Measurements from ENCODE around the gene EXT2. TPM values are rescaled to one million over a fixed set of nuclear protein-coding genes. Genes with fewer than 3 reads are reported as not detected.

Gene EXT2
- total and polyA plus RNA-seq, 10 of the 15 experiments (the other 5 are each of a cell fraction or from before 2014, with no cell fraction given): 3.8 to 31.4 (median 17.9) TPM

DNA sequence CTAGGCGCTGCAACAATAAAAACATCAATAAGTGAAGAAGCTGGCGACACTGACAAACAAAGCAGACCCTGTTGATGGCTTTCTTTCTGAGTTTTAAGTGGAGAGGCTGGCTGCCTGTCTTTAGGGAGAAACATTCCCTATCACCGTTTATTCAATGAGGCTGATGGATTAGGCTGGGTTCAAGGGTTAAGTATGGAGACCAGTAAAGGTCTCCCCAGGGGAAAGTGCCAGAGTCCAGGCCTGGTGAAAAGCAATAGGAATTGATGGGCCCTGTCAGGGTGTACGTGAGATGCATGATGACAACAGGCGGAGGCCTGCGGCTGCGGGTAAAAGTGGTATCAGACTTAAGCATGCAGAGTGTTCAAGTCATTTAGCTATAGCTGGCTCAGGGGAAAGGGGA is 111.8 kb downstream of the EXT2 start (continued):
- TF ChIP-seq, protein P1, sequence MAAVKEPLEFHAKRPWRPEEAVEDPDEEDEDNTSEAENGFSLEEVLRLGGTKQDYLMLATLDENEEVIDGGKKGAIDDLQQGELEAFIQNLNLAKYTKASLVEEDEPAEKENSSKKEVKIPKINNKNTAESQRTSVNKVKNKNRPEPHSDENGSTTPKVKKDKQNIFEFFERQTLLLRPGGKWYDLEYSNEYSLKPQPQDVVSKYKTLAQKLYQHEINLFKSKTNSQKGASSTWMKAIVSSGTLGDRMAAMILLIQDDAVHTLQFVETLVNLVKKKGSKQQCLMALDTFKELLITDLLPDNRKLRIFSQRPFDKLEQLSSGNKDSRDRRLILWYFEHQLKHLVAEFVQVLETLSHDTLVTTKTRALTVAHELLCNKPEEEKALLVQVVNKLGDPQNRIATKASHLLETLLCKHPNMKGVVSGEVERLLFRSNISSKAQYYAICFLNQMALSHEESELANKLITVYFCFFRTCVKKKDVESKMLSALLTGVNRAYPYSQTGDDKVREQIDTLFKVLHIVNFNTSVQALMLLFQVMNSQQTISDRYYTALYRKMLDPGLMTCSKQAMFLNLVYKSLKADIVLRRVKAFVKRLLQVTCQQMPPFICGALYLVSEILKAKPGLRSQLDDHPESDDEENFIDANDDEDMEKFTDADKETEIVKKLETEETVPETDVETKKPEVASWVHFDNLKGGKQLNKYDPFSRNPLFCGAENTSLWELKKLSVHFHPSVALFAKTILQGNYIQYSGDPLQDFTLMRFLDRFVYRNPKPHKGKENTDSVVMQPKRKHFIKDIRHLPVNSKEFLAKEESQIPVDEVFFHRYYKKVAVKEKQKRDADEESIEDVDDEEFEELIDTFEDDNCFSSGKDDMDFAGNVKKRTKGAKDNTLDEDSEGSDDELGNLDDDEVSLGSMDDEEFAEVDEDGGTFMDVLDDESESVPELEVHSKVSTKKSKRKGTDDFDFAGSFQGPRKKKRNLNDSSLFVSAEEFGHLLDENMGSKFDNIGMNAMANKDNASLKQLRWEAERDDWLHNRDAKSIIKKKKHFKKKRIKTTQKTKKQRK (IDR thresholded peaks at IDR 0.05; ENCODE audit: low read depth, low read length): no peak
- no peak for TF ChIP-seq SIN3A (IDR thresholded peaks at IDR 0.05; ENCODE audit: low read depth, low read length)
- no peak for TF ChIP-seq RUNX3 (IDR thresholded peaks at IDR 0.05; ENCODE audit: low read length)
- no peak for TF ChIP-seq JUND (IDR thresholded peaks at IDR 0.05; ENCODE audit: low read depth, low read length)
- no peak for TF ChIP-seq ZNF24 (IDR thresholded peaks at IDR 0.05)
- TF ChIP-seq ETV6 (conservative IDR thresholded peaks at IDR 0.05 in 1 of 2, IDR thresholded peaks at IDR 0.05 in 1 of 2; ENCODE audit: borderline replicate concordance in 1 of 2, low read depth in 1 of 2): no peak

DNA sequence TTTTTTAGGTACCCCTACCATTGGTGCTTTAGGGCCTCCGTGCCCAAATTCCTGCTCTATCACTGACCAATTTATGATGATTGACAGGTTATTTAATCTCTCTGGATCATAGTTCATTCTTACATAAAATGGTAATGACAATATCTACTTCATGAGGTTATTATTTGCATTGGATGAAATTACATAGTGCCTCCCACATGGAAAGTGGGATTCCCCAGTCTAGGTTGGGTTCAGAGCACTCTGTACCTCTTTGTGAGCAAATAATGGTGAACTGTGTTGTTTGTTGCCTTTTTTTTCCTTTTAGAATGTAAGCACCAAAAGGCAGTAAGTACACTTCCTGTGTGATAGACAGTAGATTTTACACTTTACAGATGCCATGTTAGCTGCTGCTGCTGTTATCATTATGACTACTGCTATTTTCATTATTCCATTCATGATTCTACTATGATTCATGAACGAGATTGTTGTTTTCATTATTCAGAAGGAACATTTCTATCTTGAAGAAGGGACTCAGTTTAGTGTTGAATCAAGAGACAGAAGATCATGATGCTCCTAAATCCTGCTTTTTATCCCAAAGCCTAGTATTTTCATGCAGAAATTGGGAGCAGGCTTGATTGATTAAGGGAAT is 113.6 kb downstream of the EXT2 start:
- H3K79me2 ChIP-seq (ENCODE audit: control insufficient read depth, insufficient read depth, low read length): no peaks in the 10 kb centered on the region
- no peak overlapping the region for H3K27ac ChIP-seq (ENCODE audit: control insufficient read depth, insufficient read depth)
- H3K4me1 ChIP-seq (ENCODE audit: control insufficient read depth, insufficient read depth, low read length): no peaks in the 10 kb centered on the region
- WGBS (ENCODE audit: insufficient coverage, insufficient replicate concordance, low lambda C conversion rate, missing lambda C conversion rate): 51% methylated on average over 2 of the region's 2 CpGs
- no TSS peak for BruUV-seq (replicated peaks)
- in situ Hi-C loops (cut with MboI): no loop called here
- H3K4me2 ChIP-seq (ENCODE audit: control insufficient read depth, insufficient read depth): no peak overlapping the region
- RAD21 ChIA-PET (ENCODE audit: unreplicated experiment): no interaction called here
- ATAC-seq (no peak), FAIRE-seq (no peak), DNase-seq (ENCODE audit: low read depth, low spot score) (no peak)
- CTCF ChIA-PET: no interaction called here
- H3K9ac ChIP-seq (ENCODE audit: control insufficient read depth, insufficient read depth, low read length): no peak overlapping the region
- peaks cover 0 to 7% of the 10 kb centered on the region in 2 experiments; a peak in 1 of 4 replicates for H3K36me3 ChIP-seq (ENCODE audit: control insufficient read depth in 2 of 2, insufficient read depth in 2 of 2, low read length in 1 of 2)
- no peak overlapping the region for H2AFZ ChIP-seq (ENCODE audit: control insufficient read depth, low read depth, low read length)
- intact Hi-C loops (cut with micrococcal nuclease; ENCODE audit: unreplicated experiment): no loop called here
- H3K9me3 ChIP-seq (replicated peaks; ENCODE audit: control insufficient read depth, insufficient read depth, low read length): no peaks in the 10 kb centered on the region
- H3K27me3 ChIP-seq (replicated peaks in 1 of 2; ENCODE audit: control insufficient read depth in 2 of 2, insufficient read depth in 2 of 2, low read length in 1 of 2): no peaks in the 10 kb centered on the region
- SMC1A ChIA-PET (ENCODE audit: uncharacterized antibody, unreplicated experiment): interaction anchor here (1.1 to 1.6 kb wide), 2 partner anchors 18 to 30 kb away, joined by 3 read pairs; no protein-coding TSS in a partner anchor
- POLR2A ChIA-PET: no interaction called here
- no peak overlapping the region for H3K4me3 ChIP-seq
- no peaks in the 10 kb centered on the region for H4K20me1 ChIP-seq (ENCODE audit: control insufficient read depth, insufficient read depth)
- TF ChIP-seq JUND (IDR thresholded peaks at IDR 0.05; ENCODE audit: low read depth, low read length) (no peak), ZNF217 (IDR thresholded peaks at IDR 0.05) (no peak), SMAD5 (IDR thresholded peaks at IDR 0.05; ENCODE audit: low read depth) (no peak), EED (IDR thresholded peaks at IDR 0.05; ENCODE audit: low read depth) (no peak), ZNF384 (IDR thresholded peaks at IDR 0.05; ENCODE audit: borderline replicate concordance, low read depth, low read length) (no peak), SPI1 (IDR thresholded peaks at IDR 0.05; ENCODE audit: borderline replicate concordance, insufficient read depth, low read depth, low read length) (no peak)
- TF ChIP-seq, protein P2, sequence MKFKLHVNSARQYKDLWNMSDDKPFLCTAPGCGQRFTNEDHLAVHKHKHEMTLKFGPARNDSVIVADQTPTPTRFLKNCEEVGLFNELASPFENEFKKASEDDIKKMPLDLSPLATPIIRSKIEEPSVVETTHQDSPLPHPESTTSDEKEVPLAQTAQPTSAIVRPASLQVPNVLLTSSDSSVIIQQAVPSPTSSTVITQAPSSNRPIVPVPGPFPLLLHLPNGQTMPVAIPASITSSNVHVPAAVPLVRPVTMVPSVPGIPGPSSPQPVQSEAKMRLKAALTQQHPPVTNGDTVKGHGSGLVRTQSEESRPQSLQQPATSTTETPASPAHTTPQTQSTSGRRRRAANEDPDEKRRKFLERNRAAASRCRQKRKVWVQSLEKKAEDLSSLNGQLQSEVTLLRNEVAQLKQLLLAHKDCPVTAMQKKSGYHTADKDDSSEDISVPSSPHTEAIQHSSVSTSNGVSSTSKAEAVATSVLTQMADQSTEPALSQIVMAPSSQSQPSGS (IDR thresholded peaks at IDR 0.05; ENCODE audit: low read length): no peak
- TF ChIP-seq, protein P3, sequence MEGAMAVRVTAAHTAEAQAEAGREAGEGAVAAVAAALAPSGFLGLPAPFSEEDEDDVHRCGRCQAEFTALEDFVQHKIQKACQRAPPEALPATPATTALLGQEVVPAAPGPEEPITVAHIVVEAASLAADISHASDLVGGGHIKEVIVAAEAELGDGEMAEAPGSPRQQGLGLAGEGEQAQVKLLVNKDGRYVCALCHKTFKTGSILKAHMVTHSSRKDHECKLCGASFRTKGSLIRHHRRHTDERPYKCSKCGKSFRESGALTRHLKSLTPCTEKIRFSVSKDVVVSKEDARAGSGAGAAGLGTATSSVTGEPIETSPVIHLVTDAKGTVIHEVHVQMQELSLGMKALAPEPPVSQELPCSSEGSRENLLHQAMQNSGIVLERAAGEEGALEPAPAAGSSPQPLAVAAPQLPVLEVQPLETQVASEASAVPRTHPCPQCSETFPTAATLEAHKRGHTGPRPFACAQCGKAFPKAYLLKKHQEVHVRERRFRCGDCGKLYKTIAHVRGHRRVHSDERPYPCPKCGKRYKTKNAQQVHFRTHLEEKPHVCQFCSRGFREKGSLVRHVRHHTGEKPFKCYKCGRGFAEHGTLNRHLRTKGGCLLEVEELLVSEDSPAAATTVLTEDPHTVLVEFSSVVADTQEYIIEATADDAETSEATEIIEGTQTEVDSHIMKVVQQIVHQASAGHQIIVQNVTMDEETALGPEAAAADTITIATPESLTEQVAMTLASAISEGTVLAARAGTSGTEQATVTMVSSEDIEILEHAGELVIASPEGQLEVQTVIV (IDR thresholded peaks at IDR 0.05; ENCODE audit: borderline replicate concordance, partially characterized antibody): no peak
- TF ChIP-seq, protein P4, sequence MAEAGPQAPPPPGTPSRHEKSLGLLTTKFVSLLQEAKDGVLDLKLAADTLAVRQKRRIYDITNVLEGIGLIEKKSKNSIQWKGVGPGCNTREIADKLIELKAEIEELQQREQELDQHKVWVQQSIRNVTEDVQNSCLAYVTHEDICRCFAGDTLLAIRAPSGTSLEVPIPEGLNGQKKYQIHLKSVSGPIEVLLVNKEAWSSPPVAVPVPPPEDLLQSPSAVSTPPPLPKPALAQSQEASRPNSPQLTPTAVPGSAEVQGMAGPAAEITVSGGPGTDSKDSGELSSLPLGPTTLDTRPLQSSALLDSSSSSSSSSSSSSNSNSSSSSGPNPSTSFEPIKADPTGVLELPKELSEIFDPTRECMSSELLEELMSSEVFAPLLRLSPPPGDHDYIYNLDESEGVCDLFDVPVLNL (IDR thresholded peaks at IDR 0.05; ENCODE audit: low read depth, low read length): no peak

All from GM12878 (cell line).